ENCODE data around the gene UMPS.

GRCh38 chr3:124702950-124703349 is 27.3 kb upstream of the UMPS start:
- TF ChIP-seq CTCF (IDR thresholded peaks at IDR 0.05) (no peak), ATF3 (CRISPR knock-in tag; conservative IDR thresholded peaks at IDR 0.05) (no peak), SMAD3 (CRISPR knock-in tag; IDR thresholded peaks at IDR 0.05; ENCODE audit: borderline replicate concordance) (no peak), ELF4 (CRISPR knock-in tag; IDR thresholded peaks at IDR 0.05; ENCODE audit: low read depth) (no peak), MLX (CRISPR knock-in tag; IDR thresholded peaks at IDR 0.05) (no peak), ZNF671 (CRISPR knock-in tag; IDR thresholded peaks at IDR 0.05) (no peak), ETV6 (CRISPR knock-in tag; IDR thresholded peaks at IDR 0.05) (no peak), CREB1 (CRISPR knock-in tag; IDR thresholded peaks at IDR 0.05) (no peak)
- TF ChIP-seq, protein P1, sequence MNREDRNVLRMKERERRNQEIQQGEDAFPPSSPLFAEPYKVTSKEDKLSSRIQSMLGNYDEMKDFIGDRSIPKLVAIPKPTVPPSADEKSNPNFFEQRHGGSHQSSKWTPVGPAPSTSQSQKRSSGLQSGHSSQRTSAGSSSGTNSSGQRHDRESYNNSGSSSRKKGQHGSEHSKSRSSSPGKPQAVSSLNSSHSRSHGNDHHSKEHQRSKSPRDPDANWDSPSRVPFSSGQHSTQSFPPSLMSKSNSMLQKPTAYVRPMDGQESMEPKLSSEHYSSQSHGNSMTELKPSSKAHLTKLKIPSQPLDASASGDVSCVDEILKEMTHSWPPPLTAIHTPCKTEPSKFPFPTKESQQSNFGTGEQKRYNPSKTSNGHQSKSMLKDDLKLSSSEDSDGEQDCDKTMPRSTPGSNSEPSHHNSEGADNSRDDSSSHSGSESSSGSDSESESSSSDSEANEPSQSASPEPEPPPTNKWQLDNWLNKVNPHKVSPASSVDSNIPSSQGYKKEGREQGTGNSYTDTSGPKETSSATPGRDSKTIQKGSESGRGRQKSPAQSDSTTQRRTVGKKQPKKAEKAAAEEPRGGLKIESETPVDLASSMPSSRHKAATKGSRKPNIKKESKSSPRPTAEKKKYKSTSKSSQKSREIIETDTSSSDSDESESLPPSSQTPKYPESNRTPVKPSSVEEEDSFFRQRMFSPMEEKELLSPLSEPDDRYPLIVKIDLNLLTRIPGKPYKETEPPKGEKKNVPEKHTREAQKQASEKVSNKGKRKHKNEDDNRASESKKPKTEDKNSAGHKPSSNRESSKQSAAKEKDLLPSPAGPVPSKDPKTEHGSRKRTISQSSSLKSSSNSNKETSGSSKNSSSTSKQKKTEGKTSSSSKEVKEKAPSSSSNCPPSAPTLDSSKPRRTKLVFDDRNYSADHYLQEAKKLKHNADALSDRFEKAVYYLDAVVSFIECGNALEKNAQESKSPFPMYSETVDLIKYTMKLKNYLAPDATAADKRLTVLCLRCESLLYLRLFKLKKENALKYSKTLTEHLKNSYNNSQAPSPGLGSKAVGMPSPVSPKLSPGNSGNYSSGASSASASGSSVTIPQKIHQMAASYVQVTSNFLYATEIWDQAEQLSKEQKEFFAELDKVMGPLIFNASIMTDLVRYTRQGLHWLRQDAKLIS (CRISPR knock-in tag; IDR thresholded peaks at IDR 0.05; ENCODE audit: borderline replicate concordance), result no peak
- TF ChIP-seq, protein P2, sequence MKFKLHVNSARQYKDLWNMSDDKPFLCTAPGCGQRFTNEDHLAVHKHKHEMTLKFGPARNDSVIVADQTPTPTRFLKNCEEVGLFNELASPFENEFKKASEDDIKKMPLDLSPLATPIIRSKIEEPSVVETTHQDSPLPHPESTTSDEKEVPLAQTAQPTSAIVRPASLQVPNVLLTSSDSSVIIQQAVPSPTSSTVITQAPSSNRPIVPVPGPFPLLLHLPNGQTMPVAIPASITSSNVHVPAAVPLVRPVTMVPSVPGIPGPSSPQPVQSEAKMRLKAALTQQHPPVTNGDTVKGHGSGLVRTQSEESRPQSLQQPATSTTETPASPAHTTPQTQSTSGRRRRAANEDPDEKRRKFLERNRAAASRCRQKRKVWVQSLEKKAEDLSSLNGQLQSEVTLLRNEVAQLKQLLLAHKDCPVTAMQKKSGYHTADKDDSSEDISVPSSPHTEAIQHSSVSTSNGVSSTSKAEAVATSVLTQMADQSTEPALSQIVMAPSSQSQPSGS (CRISPR knock-in tag; IDR thresholded peaks at IDR 0.05; ENCODE audit: borderline replicate concordance, low read depth), result no peak

Measured in WTC11 (cell line).